GM12865 (cell line): ENCODE results near the gene ITPRID1.

Experiments
- DNase-seq: peaks from one replicate; pipeline ENCODE4 v3.0.0; 2010; ENCODE audit warnings: low read depth
- H3K4me3 ChIP-seq: 2 replicates; pipeline ENCODE4 v1.5.1; 2011; ENCODE audit warnings: mild to moderate bottlenecking, low read depth, low read length, control low read depth
- TF ChIP-seq, protein P1 (sequence below): IDR thresholded peaks from 2 replicates; pipeline ENCODE4 v1.5.1; 2011; ENCODE audit warnings: low read length, control low read depth, low read depth, inconsistent platforms; ENCODE audit not compliant: insufficient read depth; ENCODE audit errors: missing control alignments

ITPRID1 gene

DNA sequence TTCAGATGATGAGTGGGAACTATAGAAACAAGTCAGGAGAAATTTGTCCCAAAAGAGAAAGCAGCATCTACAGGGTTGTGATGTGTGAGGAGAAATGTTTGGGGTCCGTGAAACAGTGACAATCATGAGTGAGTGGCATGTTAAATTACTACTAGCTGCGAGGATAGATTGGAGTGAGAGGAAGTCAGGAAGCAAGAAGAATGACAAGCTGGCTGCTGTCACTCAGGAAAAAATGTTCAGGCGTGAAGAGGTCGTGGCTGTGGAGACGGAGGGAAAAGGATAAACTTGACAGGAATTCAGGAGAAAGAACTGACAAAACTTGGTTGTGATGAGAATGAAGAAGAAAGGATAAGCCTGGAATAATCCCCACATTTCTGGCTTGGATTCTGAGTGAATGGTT is 5.1 kb upstream of the ITPRID1 start:
- TF ChIP-seq, protein P1, sequence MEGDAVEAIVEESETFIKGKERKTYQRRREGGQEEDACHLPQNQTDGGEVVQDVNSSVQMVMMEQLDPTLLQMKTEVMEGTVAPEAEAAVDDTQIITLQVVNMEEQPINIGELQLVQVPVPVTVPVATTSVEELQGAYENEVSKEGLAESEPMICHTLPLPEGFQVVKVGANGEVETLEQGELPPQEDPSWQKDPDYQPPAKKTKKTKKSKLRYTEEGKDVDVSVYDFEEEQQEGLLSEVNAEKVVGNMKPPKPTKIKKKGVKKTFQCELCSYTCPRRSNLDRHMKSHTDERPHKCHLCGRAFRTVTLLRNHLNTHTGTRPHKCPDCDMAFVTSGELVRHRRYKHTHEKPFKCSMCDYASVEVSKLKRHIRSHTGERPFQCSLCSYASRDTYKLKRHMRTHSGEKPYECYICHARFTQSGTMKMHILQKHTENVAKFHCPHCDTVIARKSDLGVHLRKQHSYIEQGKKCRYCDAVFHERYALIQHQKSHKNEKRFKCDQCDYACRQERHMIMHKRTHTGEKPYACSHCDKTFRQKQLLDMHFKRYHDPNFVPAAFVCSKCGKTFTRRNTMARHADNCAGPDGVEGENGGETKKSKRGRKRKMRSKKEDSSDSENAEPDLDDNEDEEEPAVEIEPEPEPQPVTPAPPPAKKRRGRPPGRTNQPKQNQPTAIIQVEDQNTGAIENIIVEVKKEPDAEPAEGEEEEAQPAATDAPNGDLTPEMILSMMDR: no peak
- no peak overlapping the region for H3K4me3 ChIP-seq

DNA sequence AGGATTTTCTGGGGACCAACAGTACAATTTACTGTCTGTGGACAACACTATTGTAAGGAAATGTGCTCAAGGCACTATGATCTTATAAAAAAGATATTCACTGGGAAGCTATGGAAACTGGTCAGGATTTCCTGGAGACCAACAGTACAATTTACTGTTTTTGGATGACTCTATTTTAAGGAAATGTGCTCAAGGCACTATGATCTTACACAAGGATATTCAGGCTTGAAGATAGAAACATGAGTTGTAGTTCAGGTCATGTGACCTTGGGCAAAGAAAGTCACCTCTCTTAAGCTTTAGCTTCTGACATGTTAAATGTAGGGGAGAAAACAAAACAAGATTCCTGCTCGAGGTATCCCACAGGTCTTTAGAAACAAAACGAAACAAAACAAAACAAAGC is 1.7 kb upstream of the ITPRID1 start:
- no peak overlapping the region for H3K4me3 ChIP-seq
- no peak for DNase-seq
- TF ChIP-seq, protein P1: no peak

More for the DNA sequence above, 5.1 kb upstream of the ITPRID1 start:
- no peak for DNase-seq

DNA sequence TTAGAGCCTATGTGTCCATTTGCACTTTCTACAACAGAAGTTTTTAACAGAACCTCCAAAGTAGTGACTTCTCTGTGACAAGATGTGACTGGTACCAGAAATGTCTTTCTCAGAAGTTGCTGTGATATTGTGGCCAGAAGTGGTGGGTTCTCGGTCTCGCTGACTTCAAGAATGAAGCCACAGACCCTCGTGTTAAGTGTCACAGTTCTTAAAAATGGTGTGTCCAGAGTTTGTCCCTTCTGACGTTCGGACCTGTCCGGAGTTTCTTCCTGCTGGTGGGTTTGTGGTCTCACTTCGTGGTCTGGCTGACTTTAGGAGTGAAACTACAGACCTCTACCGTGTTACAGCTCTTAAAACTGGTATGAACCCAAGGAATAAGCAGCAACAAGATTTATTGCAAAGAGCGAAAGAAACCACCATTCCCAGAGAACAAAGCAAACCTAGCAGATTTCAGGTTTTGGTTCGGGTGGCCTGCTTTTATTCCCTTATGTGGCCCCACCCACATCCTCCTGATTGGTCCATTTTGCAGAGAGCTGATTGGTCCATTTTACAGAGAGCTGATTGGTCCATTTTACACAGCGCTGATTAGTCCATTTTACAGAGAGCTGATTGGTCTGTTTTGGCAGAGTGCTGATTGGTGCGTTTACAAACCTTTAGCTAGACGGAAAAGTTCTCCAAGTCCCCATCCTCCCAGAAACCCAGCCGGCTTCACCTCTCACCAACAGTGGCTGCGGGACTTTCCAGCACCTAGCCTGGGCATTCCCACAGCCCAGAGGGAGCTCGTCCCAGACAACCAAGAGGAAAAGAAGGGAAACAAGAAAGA is 3.0 kb downstream of the ITPRID1 start:
- H3K4me3 ChIP-seq: no peak overlapping the region
- TF ChIP-seq, protein P1: no peak
- no peak for DNase-seq

DNA sequence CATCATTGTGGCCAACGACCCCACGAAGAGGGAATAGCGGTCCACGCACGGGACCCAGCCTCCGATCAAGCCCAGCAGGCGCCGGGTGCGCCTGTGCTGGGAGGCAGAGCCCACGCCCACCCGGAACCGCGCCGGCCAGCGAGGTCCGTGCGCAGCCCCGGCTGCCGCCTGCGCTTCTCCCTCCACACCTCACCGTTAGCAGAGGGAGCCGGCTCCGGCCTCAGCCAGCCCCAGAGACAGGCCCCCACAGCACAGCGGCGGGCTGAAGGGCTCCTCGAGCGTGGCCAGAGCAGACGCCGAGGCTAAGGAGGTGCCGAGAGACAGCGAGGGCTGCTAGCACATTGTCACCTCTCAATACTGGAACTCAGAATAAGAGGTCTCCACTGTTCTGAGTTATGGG is 3.6 kb downstream of the ITPRID1 start:
- DNase-seq: no peak
- no peak overlapping the region for H3K4me3 ChIP-seq
- TF ChIP-seq, protein P1: no peak

DNA sequence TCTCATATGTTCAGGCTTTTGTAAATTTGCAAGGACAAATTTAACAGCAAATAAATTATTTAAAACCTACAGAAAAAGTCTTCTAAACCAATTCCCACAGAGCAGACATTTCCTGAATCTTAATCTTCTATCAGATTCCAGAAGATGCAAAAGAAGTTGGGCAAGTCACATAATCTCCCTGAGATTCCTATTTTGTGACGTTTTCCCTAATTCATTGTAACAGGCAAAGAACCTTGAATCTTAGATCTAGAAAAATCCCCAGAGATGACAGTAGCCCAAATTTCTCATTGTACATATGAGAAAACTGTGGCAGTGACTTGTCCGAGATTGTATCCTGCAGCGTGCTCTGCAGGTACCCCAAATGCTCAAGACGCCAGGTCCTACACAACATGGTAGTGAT is 4.9 kb downstream of the ITPRID1 start:
- TF ChIP-seq, protein P1: no peak
- DNase-seq: no peak
- no peak overlapping the region for H3K4me3 ChIP-seq

DNA sequence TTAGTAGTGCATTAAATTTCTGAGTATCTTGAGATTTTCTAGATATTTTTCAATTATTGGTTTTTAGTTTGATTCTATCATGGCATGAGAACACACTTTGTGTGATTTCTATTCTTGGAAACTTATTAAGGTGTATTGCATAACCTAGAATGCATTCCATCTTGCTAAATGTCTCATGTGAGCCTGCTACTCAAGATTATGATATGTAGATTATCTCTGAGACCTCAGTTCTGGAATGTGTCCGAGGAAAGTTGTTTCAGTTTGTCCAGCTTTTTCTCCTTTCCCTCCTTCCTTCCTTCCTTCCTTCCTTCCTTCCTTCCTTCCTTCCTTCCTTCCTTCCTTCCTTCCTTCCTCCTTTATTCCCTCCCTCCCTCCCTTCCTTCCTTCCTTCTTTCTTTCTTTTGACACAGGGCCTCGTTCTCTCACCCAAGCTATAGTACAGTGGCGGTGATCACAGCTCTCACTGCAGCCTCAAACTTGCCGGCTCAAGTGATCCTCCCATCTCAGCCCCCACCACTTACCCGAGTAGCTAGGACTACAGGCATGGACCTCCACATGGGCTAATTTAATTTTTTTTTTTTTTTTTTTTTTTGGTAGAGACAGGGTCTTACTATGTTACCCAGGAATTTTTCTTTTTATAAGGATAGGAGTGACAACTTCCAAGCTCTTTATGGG is 7.6 kb downstream of the ITPRID1 start:
- H3K4me3 ChIP-seq: no peak overlapping the region
- TF ChIP-seq, protein P1: no peak
- DNase-seq: no peak

DNA sequence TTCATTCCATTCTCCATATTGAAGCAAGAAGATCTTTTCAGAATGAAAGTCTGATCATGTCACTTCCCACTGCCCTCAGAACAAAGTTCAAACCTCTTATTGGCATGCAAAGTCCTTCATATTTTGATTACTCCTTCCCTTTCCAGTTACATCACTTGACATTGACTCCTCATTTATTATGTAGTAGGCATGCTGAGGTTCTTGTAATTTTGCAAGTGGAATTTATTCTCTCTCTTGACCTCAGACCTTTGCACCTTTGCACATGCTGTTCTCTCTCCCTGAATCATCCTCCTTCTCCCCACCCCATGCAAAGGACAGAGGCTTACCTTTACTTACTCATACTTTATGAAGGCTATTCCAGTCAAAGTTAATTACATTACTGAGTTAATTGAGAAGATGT is 13.0 kb downstream of the ITPRID1 start:
- H3K4me3 ChIP-seq: no peak overlapping the region
- TF ChIP-seq, protein P1: no peak
- no peak for DNase-seq
